ENCODE data around the gene TBCD. TPM values are rescaled to one million over a fixed set of nuclear protein-coding genes. Genes with fewer than 3 reads are reported as not detected.

The TBCD gene
- total RNA-seq, 1 experiment from 2014 or later: 173 TPM

DNA sequence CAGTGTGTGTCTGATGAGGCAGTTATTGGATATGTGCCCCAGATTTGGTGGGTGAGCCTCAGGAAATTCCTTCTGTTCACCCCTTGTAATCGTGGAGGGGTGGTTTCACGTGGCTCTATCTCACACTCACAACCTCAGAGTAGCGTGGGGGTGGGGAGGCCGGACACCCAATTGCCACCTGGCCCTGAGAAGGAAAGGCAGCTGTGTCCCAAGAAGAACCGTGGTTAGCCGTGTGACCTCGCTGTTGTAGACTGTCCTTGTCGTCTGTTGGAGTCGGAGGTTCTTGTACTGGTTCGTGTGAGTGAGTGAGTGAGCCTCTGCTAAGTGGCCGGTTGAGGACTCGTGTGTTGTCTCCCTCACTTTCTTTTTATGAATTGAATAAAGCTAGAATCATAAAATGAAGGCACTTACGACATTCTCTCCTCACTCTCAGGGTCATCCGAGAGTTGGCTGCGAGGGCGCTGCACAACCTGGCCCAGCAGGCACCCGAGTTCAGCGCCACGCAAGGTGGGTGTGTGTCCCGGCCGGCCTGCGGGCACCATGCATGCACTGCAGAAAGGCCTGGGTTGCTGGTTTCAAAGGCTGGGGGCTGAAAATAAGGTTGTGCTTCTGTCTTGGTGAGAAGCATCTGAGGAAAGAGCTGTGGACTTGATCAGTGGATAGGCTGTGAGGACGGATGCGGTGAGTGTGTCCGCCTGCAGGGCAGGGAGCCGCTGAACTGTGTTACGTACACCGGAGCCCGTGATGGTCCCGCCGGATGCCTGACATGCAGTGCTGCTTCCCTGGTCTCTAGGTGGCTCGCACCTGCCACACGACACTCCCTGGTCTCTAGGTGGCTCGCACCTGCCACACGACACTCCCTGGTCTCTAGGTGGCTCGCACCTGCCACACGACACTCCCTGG lies 151.4 kb downstream of the TBCD start:
- TF ChIP-seq TP53 (CRISPR knock-in tag; IDR thresholded peaks at IDR 0.05): no peak
- TF ChIP-seq, protein P1, sequence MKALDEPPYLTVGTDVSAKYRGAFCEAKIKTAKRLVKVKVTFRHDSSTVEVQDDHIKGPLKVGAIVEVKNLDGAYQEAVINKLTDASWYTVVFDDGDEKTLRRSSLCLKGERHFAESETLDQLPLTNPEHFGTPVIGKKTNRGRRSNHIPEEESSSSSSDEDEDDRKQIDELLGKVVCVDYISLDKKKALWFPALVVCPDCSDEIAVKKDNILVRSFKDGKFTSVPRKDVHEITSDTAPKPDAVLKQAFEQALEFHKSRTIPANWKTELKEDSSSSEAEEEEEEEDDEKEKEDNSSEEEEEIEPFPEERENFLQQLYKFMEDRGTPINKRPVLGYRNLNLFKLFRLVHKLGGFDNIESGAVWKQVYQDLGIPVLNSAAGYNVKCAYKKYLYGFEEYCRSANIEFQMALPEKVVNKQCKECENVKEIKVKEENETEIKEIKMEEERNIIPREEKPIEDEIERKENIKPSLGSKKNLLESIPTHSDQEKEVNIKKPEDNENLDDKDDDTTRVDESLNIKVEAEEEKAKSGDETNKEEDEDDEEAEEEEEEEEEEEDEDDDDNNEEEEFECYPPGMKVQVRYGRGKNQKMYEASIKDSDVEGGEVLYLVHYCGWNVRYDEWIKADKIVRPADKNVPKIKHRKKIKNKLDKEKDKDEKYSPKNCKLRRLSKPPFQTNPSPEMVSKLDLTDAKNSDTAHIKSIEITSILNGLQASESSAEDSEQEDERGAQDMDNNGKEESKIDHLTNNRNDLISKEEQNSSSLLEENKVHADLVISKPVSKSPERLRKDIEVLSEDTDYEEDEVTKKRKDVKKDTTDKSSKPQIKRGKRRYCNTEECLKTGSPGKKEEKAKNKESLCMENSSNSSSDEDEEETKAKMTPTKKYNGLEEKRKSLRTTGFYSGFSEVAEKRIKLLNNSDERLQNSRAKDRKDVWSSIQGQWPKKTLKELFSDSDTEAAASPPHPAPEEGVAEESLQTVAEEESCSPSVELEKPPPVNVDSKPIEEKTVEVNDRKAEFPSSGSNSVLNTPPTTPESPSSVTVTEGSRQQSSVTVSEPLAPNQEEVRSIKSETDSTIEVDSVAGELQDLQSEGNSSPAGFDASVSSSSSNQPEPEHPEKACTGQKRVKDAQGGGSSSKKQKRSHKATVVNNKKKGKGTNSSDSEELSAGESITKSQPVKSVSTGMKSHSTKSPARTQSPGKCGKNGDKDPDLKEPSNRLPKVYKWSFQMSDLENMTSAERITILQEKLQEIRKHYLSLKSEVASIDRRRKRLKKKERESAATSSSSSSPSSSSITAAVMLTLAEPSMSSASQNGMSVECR (CRISPR knock-in tag; IDR thresholded peaks at IDR 0.05; ENCODE audit: borderline replicate concordance): no peak
- TF ChIP-seq, protein P2, sequence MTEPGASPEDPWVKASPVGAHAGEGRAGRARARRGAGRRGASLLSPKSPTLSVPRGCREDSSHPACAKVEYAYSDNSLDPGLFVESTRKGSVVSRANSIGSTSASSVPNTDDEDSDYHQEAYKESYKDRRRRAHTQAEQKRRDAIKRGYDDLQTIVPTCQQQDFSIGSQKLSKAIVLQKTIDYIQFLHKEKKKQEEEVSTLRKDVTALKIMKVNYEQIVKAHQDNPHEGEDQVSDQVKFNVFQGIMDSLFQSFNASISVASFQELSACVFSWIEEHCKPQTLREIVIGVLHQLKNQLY (CRISPR knock-in tag; IDR thresholded peaks at IDR 0.05): no peak
- no peak for TF ChIP-seq CBFB (CRISPR knock-in tag; IDR thresholded peaks at IDR 0.05; ENCODE audit: low read depth)
- no peak for TF ChIP-seq RORB (CRISPR knock-in tag; IDR thresholded peaks at IDR 0.05)
- no peak for TF ChIP-seq TCF7 (CRISPR knock-in tag; IDR thresholded peaks at IDR 0.05; ENCODE audit: low read depth)
- TF ChIP-seq KAT7 (CRISPR knock-in tag; IDR thresholded peaks at IDR 0.05; ENCODE audit: borderline replicate concordance): no peak
- no peak for TF ChIP-seq ETV6 (CRISPR knock-in tag; IDR thresholded peaks at IDR 0.05)
- TF ChIP-seq TEAD4 (CRISPR knock-in tag; IDR thresholded peaks at IDR 0.05): no peak
- TF ChIP-seq, protein P3, sequence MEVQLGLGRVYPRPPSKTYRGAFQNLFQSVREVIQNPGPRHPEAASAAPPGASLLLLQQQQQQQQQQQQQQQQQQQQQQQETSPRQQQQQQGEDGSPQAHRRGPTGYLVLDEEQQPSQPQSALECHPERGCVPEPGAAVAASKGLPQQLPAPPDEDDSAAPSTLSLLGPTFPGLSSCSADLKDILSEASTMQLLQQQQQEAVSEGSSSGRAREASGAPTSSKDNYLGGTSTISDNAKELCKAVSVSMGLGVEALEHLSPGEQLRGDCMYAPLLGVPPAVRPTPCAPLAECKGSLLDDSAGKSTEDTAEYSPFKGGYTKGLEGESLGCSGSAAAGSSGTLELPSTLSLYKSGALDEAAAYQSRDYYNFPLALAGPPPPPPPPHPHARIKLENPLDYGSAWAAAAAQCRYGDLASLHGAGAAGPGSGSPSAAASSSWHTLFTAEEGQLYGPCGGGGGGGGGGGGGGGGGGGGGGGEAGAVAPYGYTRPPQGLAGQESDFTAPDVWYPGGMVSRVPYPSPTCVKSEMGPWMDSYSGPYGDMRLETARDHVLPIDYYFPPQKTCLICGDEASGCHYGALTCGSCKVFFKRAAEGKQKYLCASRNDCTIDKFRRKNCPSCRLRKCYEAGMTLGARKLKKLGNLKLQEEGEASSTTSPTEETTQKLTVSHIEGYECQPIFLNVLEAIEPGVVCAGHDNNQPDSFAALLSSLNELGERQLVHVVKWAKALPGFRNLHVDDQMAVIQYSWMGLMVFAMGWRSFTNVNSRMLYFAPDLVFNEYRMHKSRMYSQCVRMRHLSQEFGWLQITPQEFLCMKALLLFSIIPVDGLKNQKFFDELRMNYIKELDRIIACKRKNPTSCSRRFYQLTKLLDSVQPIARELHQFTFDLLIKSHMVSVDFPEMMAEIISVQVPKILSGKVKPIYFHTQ (CRISPR knock-in tag; IDR thresholded peaks at IDR 0.05): no peak
- TF ChIP-seq HMGA2 (CRISPR knock-in tag; IDR thresholded peaks at IDR 0.05): no peak
- no peak for TF ChIP-seq NR1H2 (CRISPR knock-in tag; IDR thresholded peaks at IDR 0.05)
- TF ChIP-seq, protein P4, sequence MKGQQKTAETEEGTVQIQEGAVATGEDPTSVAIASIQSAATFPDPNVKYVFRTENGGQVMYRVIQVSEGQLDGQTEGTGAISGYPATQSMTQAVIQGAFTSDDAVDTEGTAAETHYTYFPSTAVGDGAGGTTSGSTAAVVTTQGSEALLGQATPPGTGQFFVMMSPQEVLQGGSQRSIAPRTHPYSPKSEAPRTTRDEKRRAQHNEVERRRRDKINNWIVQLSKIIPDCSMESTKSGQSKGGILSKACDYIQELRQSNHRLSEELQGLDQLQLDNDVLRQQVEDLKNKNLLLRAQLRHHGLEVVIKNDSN (CRISPR knock-in tag; IDR thresholded peaks at IDR 0.05): no peak
- no peak for TF ChIP-seq NR3C1 (CRISPR knock-in tag; conservative IDR thresholded peaks at IDR 0.05; ENCODE audit: low read depth)
- TF ChIP-seq, protein P5, sequence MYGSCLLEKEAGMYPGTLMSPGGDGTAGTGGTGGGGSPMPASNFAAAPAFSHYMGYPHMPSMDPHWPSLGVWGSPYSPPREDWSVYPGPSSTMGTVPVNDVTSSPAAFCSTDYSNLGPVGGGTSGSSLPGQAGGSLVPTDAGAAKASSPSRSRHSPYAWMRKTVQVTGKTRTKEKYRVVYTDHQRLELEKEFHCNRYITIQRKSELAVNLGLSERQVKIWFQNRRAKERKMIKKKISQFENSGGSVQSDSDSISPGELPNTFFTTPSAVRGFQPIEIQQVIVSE (CRISPR knock-in tag; IDR thresholded peaks at IDR 0.05; ENCODE audit: borderline replicate concordance): no peak
- TF ChIP-seq MXD4 (CRISPR knock-in tag; IDR thresholded peaks at IDR 0.05; ENCODE audit: borderline replicate concordance): no peak
- TF ChIP-seq MYBL2 (CRISPR knock-in tag; IDR thresholded peaks at IDR 0.05): no peak
- no peak for TF ChIP-seq FOXP1 (CRISPR knock-in tag; IDR thresholded peaks at IDR 0.05; ENCODE audit: borderline replicate concordance)
- TF ChIP-seq ZNF263 (CRISPR knock-in tag; IDR thresholded peaks at IDR 0.05; ENCODE audit: low read depth): no peak
- TF ChIP-seq, protein P6, sequence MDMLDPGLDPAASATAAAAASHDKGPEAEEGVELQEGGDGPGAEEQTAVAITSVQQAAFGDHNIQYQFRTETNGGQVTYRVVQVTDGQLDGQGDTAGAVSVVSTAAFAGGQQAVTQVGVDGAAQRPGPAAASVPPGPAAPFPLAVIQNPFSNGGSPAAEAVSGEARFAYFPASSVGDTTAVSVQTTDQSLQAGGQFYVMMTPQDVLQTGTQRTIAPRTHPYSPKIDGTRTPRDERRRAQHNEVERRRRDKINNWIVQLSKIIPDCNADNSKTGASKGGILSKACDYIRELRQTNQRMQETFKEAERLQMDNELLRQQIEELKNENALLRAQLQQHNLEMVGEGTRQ (CRISPR knock-in tag; IDR thresholded peaks at IDR 0.05): no peak
- DNase-seq (ENCODE audit: low spot score): no peak
- Mint-ChIP-seq H3K27me3 (ENCODE audit: low read depth) (no peaks in the 10 kb centered on the region), H3K36me3 (peaks cover 45% of the 10 kb centered on the region), H3K4me3 (no peak overlapping the region), H3K27ac (no peak overlapping the region), H3K9me3 (no peaks in the 10 kb centered on the region), H3K4me1 (no peaks in the 10 kb centered on the region)
- POLR2A ChIA-PET: no interaction called here
- no peak for ATAC-seq
- CTCF ChIA-PET: interaction anchor here (1.0 kb wide), 1 partner anchor 121 kb away, joined by 3 read pairs; no protein-coding TSS in a partner anchor
